ENCODE measurements around the gene CYS1. TPM values are rescaled to one million over a fixed set of nuclear protein-coding genes. Genes with fewer than 3 reads are reported as not detected.

CYS1 gene
- total and polyA plus RNA-seq, 8 donors = 0.60 to 18.8 (median 15.8) TPM

DNA sequence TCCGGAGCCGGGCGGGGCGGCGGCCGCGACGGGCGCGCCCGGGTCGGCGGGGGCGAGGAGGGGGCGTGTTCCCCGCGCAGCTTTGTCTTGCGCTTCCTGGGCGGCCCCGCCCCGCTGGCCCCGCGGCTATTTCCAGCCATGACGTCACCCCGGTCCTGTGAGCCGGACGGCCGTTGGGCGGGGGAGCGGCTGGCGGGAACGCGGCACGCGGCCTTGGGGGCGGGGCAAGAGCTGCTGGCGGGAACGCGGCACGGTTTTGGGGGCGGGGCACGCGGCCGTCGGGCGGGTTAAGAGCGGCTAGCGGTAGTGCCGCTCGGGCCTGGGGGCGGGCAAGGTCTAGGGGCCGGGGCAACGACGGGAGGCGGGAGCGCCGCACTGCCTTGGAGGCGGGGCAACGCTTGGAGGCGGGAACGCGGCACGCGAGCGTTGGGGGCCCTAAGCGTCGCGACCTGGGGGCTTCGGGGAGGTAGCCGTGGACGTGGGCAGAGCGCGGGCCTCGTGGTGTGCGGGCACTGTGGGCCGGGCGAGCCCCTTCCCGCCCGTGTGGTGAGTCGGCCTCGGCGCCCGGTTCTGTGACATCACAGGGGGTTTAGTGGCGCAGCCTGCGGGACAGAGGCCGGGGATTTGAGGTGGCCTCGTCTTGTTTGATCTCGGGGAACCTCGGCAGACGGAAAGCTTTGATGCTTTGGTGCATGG, 36.2 kb downstream of the CYS1 start:
- intact Hi-C loops (cut with DNase I) = loop anchor here in 1 of 2 donors (10.0 kb wide), 1 partner anchor 59 kb away; no protein-coding TSS in a partner anchor
- Histone ChIP-seq H3K9me3 (no peaks in the 10 kb centered on the region), H3K4me3 (peak overlapping the region; percentile 46 to 57), H3K27me3 (peaks cover 0 to 8% of the 10 kb centered on the region in 2 donors), H3K27ac (peak overlapping the region; percentile 91 to 94), H3K4me1 (peaks cover 3 to 73% of the 10 kb centered on the region in 2 donors), H3K36me3 (peaks cover 0 to 28% of the 10 kb centered on the region in 2 donors)
- ATAC-seq (peak; percentile 75), DNase-seq (peak; percentile 89 to 98 (median 96))
- TF ChIP-seq, protein P1, sequence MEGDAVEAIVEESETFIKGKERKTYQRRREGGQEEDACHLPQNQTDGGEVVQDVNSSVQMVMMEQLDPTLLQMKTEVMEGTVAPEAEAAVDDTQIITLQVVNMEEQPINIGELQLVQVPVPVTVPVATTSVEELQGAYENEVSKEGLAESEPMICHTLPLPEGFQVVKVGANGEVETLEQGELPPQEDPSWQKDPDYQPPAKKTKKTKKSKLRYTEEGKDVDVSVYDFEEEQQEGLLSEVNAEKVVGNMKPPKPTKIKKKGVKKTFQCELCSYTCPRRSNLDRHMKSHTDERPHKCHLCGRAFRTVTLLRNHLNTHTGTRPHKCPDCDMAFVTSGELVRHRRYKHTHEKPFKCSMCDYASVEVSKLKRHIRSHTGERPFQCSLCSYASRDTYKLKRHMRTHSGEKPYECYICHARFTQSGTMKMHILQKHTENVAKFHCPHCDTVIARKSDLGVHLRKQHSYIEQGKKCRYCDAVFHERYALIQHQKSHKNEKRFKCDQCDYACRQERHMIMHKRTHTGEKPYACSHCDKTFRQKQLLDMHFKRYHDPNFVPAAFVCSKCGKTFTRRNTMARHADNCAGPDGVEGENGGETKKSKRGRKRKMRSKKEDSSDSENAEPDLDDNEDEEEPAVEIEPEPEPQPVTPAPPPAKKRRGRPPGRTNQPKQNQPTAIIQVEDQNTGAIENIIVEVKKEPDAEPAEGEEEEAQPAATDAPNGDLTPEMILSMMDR (IDR thresholded peaks at IDR 0.05) = no peak

GRCh38 chr2:10043256-10043905, 36.8 kb downstream of the CYS1 start, which contains the start of gene KLF11:
Gene KLF11 (plus strand): TSS chr2:10043550. CDS start chr2:10043717, 167 bp downstream.
- DNase-seq = peak; percentile 85 to 95 (median 94)
- ATAC-seq = peak; percentile 84
- H3K27me3 ChIP-seq = peaks cover 0 to 8% of the 10 kb centered on the region in 2 donors
- H3K27ac ChIP-seq = peak within 1 kb of the TSS; percentile 91 to 94
- peaks cover 1 to 73% of the 10 kb centered on the region in 2 donors for H3K4me1 ChIP-seq
- no peaks in the 10 kb centered on the region for H3K9me3 ChIP-seq
- intact Hi-C loops (cut with DNase I) = loop anchor here in 1 of 2 donors (10.0 kb wide), 1 partner anchor 59 kb away; no protein-coding TSS in a partner anchor
- TF ChIP-seq, protein P1 (IDR thresholded peaks at IDR 0.05) = no peak
- peak within 1 kb of the TSS; percentile 46 to 57 for H3K4me3 ChIP-seq
- peaks cover 0 to 25% of the 10 kb centered on the region in 2 donors for H3K36me3 ChIP-seq

DNA sequence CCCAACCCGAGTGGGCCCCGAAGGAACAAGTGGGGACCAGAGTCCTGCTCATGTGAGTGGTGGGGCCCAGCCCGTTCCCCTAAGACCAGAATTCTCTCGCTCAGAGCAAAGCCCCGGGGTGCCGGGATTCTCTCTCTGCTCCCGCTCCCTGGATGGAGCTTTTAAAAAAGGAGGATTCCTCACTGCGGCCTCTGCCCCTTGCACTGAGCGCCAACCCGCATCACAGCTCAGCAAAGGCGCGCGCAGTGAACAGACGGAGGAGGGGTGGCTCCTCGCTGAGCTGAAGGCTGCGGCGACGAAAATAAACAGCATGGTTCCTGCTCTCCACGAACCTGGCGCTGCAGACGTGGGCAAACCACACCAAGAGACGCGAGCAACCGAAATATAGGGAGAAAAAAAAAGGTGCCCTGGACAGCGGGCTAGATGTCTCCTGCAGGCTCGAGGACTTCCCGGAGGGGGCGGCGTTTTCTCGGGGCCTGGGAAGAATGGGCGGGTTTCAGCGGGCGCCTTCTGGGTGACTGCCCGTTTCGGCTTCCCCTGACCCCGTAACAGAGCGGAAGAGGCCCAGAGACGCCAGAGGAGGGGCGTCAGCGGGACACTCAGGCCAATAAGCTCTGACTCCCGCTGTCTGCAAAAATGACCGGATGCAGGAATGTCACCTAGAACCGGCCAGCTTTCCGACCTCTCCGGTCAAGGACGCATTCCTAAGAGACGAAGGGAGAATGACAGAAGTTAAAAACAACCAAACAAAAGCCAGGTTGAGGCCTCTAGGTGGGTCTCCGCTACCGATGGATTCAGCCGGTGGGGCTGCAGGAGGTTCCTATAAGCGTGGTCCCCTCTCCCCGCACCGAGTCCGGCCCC, 37.7 kb downstream of the CYS1 start:
- intact Hi-C loops (cut with DNase I) = loop anchor here in 1 of 2 donors (10.0 kb wide), 1 partner anchor 58 kb away; no protein-coding TSS in a partner anchor
- TF ChIP-seq, protein P1 (IDR thresholded peaks at IDR 0.05) = no peak
- Histone ChIP-seq H3K4me1 (peaks cover 0 to 74% of the 10 kb centered on the region in 2 donors), H3K27ac (peak overlapping the region; percentile 91 to 93), H3K36me3 (peaks cover 0 to 16% of the 10 kb centered on the region in 2 donors), H3K27me3 (peaks cover 0 to 8% of the 10 kb centered on the region in 2 donors), H3K4me3 (peak overlapping the region; percentile 31 to 57), H3K9me3 (no peaks in the 10 kb centered on the region)
- ATAC-seq = peak; percentile 48
- DNase-seq = peak; percentile 75 to 91 (median 88)

- TF ChIP-seq, protein P1 (IDR thresholded peaks at IDR 0.05) = no peak
- no peak for ATAC-seq
- Histone ChIP-seq H3K27ac (peak overlapping the region; percentile 91 to 93), H3K4me1 (peaks cover 4 to 74% of the 10 kb centered on the region in 2 donors), H3K9me3 (no peaks in the 10 kb centered on the region), H3K36me3 (peaks cover 0 to 8% of the 10 kb centered on the region in 2 donors), H3K4me3 (peak overlapping the region in 1 of 2 donors; percentile 57), H3K27me3 (peaks cover 0 to 8% of the 10 kb centered on the region in 2 donors)
- peak in 1 of 4 donors; percentile 60 for DNase-seq
- intact Hi-C loops (cut with DNase I) = loop anchor here in 1 of 2 donors (10.0 kb wide), 1 partner anchor 57 kb away; no protein-coding TSS in a partner anchor
Observed at GRCh38 chr2:10041711-10042110, 38.5 kb downstream of the CYS1 start.

Data from left lung (tissue), 10 donors.